T-helper 9 cell (primary cell): ENCODE data around the gene CDIP1.

ENCODE experiments used
- DNase-seq: peaks from one replicate; pipeline ENCODE4 v3.0.0-alpha.2; 2020

CDIP1 gene

DNA sequence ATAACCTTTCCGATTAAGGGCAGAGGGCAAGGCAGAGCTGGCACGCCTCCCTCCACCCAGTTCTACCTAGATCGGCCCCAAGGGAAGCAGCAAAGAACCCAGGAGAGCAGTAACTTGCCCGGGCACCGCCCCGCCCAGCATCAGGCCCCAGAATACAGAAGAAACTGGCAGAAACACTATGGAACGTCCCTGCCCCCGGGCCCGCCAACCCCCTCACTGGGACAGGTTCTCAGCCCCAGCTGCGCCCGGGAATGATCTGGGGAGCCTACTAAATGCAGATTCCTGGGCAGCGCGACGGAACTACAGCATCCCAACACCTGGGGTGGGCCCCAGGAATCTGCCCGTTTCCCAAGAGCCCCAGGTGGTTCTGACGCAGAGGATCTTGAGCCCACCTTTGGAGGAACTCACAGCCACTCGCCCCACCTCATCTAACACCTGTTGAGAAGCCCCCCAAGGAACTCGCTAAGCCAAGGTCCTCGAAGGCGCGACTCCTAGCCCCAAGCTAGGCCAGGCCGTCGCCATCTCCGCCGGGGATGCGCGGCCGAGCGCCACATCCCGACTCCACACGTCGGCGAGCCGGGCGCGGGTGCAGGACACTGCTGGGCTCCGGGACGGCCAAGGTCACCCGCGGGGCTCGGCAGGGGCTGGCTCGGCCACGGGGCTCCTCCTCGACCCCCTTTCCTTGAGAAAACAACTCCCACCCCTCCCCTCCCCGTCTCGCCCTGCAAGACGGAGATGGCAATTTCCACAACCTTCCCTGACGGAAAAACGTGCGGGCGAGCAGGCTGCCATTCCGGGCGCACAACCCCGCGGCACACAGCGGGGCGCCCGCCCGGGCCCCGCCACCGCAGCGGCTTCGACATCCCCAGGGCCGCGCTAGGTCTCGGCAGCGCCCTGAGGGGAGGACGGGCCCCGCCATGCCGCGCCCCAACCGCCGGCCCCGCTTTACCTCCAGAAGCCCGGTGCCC, 913 bp downstream of the CDIP1 start:
- DNase-seq: no peak

DNA sequence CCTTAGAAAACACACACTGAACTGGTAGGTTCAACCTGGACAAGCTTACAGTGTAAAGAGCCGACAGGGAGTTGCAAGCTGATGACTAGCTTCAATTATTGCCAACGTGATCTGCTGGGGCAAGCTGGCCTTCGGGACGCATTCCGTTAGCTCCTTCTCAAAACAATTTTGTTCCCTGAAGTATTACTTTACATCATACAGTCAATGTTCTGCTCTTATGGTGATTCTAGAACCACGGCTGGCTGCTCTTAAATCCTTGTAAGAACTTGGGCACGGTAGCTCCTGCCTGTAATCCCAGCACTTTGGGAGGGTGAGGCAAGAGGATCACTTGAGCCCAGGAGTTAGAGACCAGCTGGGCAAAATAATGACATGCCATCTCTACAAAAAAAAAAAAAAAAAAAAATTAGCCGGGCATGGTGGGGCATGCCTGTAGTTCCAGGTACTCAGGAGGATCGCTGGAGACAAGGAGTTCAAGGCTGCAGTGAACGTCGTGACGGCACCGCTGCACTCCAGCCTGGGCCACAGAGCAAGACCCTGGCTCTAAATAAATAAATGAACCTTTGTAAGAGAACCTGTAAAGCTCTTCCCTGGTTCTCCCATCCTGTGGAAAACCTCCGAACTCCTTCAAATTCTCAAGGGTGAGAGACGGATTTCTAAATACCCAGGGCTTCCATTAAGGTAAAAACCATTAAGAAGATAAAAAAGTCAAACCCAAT, 2.0 kb downstream of the CDIP1 start:
- no peak for DNase-seq

DNA sequence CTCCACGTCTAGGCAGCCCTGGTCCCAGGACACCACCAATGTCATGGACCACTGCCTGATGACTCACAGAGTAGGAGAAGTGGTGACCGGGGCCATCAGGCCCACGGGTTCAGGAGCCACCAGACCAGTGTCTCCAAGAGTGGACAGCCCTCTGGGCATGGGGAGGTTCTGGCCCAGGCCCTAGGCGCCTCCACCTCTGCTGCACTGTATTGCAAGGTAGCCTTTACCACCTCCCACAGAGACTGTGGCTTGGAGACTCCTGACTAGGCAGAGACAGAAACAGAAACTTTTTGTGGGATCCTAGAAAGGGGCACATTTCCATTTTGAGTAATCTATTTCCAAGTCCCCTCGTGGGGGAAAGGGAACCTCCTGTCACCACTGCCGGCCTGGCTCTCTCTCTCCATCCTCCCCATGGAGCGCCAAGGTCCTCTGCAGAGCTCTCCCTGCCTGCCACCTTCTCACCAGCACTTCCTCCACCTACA, 2.9 kb downstream of the CDIP1 start:
- DNase-seq: no peak

DNA sequence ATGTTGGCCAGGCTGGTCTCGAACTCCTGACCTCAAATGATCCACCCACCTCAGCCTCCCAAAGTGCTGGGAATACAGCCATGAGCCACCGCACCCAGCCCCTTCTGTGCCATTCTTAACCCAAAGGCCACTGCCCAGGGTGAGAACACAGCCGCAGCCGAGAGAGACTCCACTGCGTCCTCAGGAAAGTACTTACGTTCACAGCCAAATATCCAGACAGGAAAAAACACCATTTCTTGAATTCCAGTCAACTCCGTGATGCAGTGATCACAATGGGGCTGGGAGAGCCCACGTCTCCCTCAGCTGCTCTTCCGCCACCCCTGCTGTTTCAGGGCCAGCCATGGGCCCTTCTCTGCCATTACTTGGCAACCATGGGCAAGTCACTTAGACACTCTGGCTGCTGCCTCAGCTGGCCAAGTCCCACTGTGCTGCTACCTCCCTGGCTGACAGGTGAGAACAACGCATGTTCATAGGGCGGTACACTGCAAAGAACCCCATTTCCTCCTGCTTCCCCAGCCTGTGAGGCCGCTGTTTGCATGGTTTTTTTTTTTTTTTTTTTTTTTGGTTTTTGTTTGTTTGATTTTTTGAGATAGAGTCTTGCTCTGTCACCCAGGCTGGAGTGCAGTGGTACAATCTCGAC, 4.3 kb downstream of the CDIP1 start:
- no peak for DNase-seq

DNA sequence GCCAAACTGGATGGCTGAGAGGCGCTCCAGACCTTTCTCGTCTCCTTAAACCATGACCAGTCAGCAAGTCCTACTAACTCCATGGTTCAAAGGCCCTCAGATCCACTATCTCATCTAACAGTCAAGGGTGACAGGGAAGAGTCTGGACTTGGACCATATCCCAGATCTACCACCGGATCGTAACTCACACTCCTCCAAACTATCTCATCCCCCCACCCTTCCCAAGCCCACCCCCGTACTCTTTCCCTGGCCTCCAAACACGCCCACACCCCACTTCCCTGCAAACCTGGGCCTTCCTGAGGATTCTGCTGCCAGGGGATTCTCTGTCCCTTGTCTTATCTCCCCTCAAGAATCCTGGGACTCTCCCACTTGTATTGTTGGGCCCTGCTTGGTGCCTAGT, 5.1 kb downstream of the CDIP1 start:
- DNase-seq: no peak

DNA sequence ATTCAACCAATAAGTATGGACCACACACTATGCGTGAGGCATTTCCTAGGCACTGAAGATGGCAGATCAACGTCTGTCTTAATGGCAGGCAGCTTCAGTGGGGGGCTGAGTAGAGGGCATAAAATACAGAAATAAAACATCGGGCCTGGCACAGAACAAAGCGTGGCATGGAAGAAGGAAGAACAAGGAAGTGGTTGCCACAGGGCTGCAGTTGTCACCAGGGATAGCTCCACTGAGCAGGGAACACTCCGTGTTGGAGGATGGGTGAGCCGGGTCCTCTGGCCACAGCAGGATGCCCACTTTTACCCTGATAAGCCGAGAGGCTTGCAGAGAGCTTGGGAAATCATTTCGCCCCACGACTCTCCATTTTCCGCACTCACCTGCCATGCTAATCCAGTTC, 6.3 kb downstream of the CDIP1 start:
- no peak for DNase-seq

DNA sequence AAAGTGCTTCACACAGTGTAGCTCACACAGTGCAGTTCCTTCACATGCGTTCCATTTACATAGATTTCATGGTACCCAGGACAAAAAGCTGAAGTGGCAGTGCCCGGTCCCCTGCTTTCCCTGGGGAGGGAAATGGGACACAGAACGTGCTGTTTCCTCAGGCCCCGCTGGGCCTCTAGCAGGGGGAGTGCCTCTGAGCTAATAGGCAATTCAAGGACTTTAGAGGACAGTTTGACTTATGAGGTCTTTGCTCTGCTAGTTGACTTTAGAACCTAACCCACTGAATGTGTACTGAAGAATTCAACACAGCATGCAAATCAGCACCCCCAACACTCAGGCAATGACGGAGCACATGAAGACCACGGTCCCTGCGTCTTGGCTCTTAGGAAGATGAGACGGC, 6.8 kb downstream of the CDIP1 start:
- no peak for DNase-seq

DNA sequence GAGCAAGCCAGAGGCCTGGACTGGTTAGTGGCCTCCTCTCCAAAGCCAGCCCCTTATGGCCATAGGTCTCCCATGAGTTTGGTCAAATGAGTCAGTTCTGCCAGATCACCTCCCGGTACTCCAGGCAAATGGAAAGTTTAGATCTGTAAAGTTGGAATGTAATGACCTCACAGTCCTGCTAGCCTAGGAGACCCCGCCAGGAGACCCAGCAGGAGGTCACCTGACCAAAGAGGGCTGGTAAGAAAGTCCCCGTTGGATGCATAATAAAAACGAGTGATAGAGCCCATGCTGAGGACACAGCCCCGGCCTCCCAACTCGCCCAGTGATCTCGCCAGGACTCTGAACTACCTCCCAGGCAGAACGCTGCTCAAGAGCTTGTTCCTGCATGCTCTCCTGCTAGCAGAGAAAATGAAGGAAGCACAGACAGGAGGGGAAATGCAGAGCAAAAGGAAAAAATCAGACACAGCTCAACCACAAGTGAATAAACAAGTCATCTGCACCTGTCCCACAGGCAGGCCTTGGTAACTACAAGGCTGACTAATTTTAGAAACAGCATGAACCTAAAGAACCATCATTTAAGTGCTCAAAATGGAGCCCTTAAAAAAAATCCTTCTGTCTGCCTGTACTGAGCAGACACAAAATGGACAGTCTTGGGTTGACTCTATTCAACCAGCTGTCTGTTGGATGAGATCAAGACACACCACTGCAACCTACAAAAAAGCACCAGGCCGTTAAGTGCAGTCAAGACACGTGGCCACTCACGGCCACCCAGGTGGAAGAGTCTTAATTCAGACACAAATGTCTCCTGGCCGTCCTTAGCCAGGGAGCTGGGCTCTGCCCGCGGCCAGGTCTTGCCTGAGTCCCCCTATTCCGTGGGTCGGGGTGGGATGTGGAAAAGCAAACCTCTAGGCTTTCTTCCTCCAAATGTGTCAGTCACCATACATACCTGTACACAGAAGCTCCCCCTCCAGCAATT, 9.2 kb downstream of the CDIP1 start:
- no peak for DNase-seq

DNA sequence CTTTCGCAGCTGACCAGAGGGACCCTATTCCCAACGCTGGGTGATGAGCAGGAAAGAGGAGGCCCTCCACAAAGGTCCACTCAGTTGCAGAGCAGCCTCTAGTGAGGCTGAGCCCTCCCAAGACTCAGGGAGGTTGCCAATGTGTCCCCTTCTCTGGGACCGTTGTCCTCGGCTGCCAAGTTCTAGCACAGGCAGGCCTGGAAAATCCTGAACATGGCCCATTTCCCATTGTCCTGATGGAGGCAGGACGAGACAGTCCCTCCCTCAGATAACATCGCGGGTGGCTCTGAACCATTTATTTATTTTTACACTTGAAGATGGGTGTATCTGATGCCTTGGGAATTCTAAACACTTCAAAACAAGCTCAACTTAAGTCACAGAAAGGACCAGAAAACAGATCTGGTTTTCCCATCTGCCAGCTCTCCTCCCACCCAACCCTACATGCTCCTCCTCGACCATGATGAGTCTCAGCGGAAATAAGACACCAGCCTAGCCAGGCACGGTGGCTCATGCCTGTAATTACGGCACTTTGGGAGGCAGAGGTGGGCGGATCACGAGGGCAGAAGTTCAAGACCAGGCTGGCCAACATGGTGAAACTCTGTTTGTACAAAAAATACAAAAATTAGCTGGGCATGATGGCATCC, 12.8 kb downstream of the CDIP1 start:
- DNase-seq: no peak

DNA sequence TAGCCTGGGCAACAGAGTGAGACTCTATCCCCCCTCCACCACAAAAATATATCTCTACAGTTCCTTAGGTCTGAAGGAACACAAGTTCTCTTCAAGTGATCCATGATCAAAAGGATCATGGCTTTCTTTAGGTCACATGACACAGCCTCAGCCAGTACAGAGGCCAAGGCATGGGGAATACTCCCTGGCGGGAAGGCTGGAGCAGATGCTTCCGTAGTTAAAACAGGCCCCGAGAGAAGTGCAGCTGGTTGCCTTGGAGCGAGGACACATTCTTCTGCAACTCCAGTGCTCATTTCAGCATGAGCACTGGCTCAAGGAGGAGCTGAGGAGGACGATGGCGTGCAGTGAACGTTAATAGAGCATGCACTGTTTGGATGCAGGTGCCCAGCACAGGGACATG, 13.5 kb downstream of the CDIP1 start:
- no peak for DNase-seq

DNA sequence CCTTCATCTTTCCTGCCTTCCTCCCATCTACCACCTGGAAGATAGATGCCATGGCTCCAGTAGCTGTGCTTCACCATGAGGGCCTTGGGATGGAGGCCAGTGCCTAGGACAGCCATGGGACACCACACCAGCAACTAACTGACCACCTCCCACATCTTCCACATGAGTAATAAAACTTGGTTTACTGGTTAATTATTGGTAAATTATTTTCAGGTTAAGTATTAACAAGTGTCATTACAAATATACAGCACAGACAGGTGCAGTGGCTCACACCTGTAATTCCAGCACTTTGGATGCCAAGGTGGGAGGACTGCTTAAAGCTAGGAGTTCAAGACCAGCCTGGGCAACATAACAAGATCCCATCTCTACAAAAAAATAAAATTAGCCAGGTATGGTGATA, 14.0 kb downstream of the CDIP1 start:
- no peak for DNase-seq

DNA sequence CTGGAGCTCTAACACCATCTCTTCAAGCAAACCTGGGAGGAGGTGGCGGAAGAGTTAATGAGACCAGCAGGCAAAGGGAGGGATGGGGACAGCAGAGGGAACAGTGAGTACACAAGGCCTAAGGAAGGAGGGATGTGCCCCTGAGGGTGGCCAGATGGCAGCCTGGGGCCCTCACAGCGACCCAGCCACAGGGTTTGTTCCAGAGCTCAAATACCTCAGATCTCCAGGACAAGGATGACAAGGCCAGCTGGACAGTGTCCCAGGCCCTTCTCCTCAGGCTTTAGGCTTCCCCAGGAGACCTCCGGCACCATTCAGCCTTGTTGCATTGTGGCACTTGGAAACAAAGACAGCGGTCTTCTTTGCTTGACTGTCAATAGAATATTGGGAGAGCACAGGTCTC, 14.9 kb downstream of the CDIP1 start:
- no peak for DNase-seq

DNA sequence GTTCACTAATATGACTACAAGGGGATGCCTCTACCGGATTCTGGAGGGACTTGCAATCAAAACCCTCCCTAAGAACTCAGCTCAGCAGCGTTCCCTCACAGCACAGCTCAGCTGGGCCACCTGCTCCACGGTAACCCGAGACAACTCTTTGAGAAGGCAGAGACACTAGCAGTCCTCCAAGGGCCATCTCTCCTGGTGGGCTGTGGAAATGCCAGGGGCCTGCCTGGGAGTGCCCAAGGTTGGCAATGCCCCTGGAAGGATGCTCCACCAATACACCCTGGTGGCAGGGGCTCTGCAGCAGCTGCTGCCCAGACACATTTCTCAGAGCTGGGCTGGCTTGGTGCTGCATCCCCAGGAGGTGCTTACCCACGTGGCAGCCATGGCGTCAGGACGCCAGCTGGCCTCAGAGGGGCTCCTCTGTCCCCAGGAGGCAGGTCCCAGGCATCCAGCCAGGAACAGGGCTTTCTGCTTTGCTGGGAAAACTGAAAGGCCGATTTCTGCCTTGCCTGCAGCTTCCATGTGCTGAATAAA, 16.5 kb downstream of the CDIP1 start:
- no peak for DNase-seq

DNA sequence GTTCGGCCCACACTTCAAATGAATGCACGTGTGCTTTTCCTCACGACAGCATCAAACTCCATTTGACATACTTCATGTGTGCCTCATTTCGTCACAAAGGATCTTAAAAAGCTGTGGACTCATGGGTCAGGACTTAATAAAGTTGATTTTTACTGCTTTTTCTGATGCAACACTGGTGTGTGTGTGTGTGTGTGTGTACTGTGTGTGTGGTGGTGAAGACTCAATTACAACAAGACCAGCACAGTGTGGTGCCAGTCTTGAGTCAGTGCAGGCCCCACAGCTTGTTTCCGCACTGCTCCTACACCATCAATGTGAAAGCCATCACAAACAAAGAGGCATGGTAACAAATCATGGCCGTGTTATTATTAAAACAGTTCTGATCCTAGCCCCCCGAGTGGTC, 17.7 kb downstream of the CDIP1 start:
- DNase-seq: no peak

DNA sequence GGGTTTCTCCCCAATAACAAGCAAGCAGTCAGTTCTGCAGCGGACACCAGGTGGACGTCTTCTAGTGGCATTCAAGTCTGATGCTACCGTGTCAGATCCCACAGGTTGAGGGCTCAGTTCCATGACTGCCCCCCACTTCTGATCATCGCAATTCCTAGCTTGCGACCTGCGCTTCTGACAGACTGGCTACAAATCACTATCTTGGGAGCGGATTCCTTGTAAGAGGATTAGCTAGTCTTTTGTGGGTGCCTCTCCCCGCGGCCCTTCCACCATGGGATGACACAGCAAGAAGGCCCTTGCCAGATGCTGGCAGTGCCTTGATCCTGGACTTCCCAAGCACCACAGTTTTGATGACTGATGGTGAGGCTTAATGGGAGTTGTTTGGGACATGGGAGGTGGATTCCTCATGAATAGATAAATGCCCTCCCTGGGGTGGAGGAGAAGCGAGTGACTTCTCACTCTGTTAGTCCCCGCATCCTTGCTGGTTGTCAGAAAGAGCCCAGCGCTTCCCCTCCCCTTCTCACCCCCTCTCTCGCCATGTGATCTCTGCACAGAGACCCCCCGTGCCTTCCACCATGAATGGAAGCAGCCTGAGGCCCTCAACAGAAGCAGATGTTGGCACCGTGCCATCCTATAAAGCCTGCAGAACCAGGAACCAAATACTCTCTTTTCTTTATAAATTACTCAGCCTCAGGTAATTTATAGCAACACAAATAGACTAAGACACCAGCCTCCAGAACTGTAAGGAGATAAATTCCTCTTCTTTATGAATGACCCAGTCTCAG, 19.1 kb downstream of the CDIP1 start:
- DNase-seq: no peak

DNA sequence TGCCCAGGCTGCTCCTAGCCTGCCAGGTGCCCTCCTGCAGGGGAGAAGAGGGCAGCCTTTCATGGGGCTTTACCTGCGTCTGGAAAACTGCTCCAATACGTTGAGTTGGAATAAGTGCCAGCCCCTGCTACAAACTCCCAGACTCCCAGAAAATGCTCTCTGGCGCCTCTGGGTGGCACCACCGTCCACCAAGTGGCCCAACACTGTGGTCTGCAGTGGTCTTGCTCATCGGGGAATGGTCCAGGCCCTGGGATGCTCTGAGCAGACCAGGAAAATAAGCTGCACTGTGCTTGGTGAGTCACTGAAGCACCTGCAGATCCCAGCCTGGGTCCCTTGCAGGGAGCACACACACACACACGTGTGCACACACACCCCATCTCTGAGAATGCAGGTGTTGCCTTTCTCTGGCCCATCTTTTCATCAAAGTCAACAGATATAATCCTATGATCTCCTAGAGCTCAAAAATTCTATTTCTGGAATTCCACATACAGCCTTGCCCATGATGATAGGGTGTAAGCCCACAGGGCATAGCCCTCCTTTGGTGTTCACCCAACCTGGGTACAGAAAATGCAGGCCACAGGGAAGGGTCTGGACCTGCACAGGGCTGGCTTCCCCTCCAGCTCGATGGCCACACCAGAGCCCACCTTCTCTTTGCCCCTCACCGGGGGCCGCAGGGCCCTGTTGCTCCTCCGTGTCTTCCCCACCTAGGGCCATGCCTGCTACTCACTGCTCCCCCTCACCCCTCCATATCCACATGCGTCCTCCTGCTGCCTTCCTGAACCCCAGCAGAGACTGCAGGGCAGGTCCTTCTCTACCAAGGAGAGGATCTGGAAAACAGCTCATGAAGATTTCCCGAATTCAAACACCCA, 20.5 kb downstream of the CDIP1 start:
- no peak for DNase-seq

DNA sequence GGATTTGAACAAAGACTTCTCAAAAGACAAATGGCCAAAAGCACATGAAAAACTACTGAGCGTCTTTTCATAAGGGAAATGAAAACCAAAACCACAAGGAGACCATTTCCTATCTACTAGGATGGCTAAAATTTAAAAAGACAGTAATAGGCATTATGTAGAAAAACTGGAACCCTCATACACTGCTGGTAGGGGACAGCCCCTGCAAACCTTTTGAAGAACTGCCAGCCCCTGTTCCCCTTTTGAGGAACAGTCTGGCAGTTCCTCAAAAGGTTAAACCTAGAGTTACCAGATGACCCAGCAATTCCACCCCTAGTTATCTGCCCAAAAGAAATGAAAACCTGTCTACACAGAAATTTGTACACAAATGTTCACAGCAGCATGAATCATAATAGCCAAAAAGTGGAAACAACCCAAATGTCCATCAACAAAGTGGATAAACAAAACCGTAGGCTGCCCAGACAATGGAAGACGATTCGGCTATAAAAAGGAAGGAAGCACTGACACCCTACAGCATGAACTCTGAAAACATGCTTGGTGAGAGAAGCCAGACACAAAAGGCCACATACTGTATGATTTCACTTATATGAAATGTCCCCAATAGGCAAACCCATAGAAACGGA, 22.9 kb downstream of the CDIP1 start:
- no peak for DNase-seq

DNA sequence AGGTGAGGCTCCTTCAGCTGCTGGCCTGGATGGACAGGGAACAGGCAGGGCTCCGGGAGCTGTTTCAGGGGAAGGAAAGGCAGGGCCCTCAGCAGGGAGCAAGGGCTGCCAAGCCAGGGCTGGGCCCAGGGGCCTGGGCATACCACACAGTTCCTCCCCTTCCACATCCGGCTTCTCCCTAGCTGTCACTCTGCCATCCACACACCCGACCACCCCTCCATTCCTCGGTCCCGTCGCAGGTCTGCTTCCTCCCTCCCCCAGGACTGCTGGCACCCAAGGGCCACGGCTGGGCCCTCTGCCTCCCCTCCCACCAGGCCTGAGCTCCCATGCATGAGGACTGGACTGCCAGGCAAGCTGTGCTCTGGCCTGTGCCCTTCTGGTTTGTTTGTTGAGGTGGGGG, 24.0 kb downstream of the CDIP1 start:
- DNase-seq: no peak

DNA sequence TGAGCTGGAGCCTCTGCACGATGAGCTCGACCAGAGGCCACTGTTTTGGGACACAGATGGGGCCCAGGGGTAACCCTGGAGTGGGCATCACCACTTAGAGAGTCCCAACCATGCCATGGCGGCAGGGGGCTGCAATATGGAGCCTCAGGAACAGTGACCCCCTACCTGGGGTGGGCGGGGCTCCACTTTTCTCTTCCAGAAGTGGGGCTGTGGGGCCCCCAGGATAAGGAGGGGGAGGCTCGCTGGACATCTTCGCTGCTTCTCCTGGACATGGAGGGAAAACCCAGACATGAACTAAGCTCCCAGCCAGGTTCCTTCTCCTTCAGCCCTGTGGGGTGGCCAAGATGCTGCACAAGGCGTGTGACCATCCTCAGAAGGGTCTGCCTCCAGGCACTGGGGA, 24.7 kb downstream of the CDIP1 start:
- DNase-seq: no peak
